ENCODE measurements around the gene CFAP58. TPM values are rescaled to one million over a fixed set of nuclear protein-coding genes. Genes with fewer than 3 reads are reported as not detected.

CFAP58 gene
- polyA plus RNA-seq, 3 donors: 0.16 TPM; not detected in 2

GRCh38 chr10:104430360-104430759 lies 76.7 kb downstream of the CFAP58 start:
- H3K27ac ChIP-seq (ENCODE audit: low read depth in 1 of 2, low read length in 2 of 2): no peak overlapping the region
- no CpG with 5 or more reads among the region's 3 CpGs for WGBS (ENCODE audit: insufficient coverage)
- H3K4me1 Mint-ChIP-seq: no peaks in the 10 kb centered on the region
- no peaks in the 10 kb centered on the region for H3K79me2 ChIP-seq (ENCODE audit: insufficient read depth, low read length)
- no peaks in the 10 kb centered on the region for H3K36me3 ChIP-seq (replicated peaks in 1 of 2; ENCODE audit: control insufficient read depth in 1 of 2, insufficient read depth in 2 of 2, low read length in 2 of 2)
- no peaks in the 10 kb centered on the region for H3K9me3 Mint-ChIP-seq
- H3K9me3 ChIP-seq (replicated peaks in 1 of 2; ENCODE audit: control insufficient read depth in 1 of 2, insufficient read depth in 1 of 2, low read length in 2 of 2): no peaks in the 10 kb centered on the region
- H3K4me3 ChIP-seq (replicated peaks in 1 of 3; ENCODE audit: low read depth in 2 of 3, low read length in 3 of 3): no peak overlapping the region
- H3K27me3 ChIP-seq (ENCODE audit: control insufficient read depth in 2 of 2, insufficient read depth in 2 of 2, low read length in 2 of 2): no peaks in the 10 kb centered on the region
- H4K20me1 ChIP-seq (ENCODE audit: insufficient read depth, low read length): no peaks in the 10 kb centered on the region
- no peak overlapping the region for H3K27ac Mint-ChIP-seq
- DNase-seq: no peak
- H3K4me2 ChIP-seq (replicated peaks; ENCODE audit: extremely low read depth, low read length, poor library complexity, severe bottlenecking): no peak overlapping the region
- H3K9ac ChIP-seq (ENCODE audit: insufficient read depth, low read length, poor library complexity, severe bottlenecking): no peak overlapping the region
- H3K27me3 Mint-ChIP-seq (ENCODE audit: low read depth in 3 of 3): peaks cover 0 to 4% (median 0%) of the 10 kb centered on the region in 3 donors
- H3K4me3 Mint-ChIP-seq: no peak overlapping the region
- no peak overlapping the region for H2AFZ ChIP-seq (ENCODE audit: insufficient read depth, low read depth, low read length, poor library complexity, severe bottlenecking)
- no peak for TF ChIP-seq CTCF (IDR thresholded peaks at IDR 0.05)
- H3K4me1 ChIP-seq (ENCODE audit: control insufficient read depth in 1 of 2, insufficient read depth in 2 of 2, low read length in 2 of 2): no peaks in the 10 kb centered on the region
- intact Hi-C loops (cut with micrococcal nuclease): no loop called here
- H3K36me3 Mint-ChIP-seq: no peaks in the 10 kb centered on the region

- intact Hi-C loops (cut with micrococcal nuclease): no loop called here
- 100% methylated on average over 1 of the region's 3 CpGs for WGBS (ENCODE audit: insufficient coverage)
- Histone ChIP-seq H3K4me3 (replicated peaks in 1 of 3; ENCODE audit: low read depth in 2 of 3, low read length in 3 of 3) (no peak overlapping the region), H3K27me3 (ENCODE audit: control insufficient read depth in 2 of 2, insufficient read depth in 2 of 2, low read length in 2 of 2) (no peaks in the 10 kb centered on the region), H3K9me3 (replicated peaks in 1 of 2; ENCODE audit: control insufficient read depth in 1 of 2, insufficient read depth in 1 of 2, low read length in 2 of 2) (no peaks in the 10 kb centered on the region), H3K27ac (ENCODE audit: low read depth in 1 of 2, low read length in 2 of 2) (no peak overlapping the region), H3K9ac (ENCODE audit: insufficient read depth, low read length, poor library complexity, severe bottlenecking) (no peak overlapping the region), H2AFZ (ENCODE audit: insufficient read depth, low read depth, low read length, poor library complexity, severe bottlenecking) (no peak overlapping the region), H3K79me2 (ENCODE audit: insufficient read depth, low read length) (no peaks in the 10 kb centered on the region), H3K4me1 (ENCODE audit: control insufficient read depth in 1 of 2, insufficient read depth in 2 of 2, low read length in 2 of 2) (no peaks in the 10 kb centered on the region), H4K20me1 (ENCODE audit: insufficient read depth, low read length) (no peaks in the 10 kb centered on the region), H3K36me3 (replicated peaks in 1 of 2; ENCODE audit: control insufficient read depth in 1 of 2, insufficient read depth in 2 of 2, low read length in 2 of 2) (no peaks in the 10 kb centered on the region), H3K4me2 (replicated peaks; ENCODE audit: extremely low read depth, low read length, poor library complexity, severe bottlenecking) (no peak overlapping the region)
- Mint-ChIP-seq H3K36me3 (no peaks in the 10 kb centered on the region), H3K9me3 (no peaks in the 10 kb centered on the region), H3K4me1 (no peaks in the 10 kb centered on the region), H3K27ac (no peak overlapping the region), H3K27me3 (ENCODE audit: low read depth in 3 of 3) (peaks cover 0 to 4% (median 0%) of the 10 kb centered on the region in 3 donors), H3K4me3 (no peak overlapping the region)
- no peak for TF ChIP-seq CTCF (IDR thresholded peaks at IDR 0.05)
- DNase-seq: no peak
Observed at GRCh38 chr10:104433669-104434068, 80.0 kb downstream of the CFAP58 start.
